Activated CD8-positive, alpha-beta memory T cell treated with anti-CD3 and anti-CD28 coated beads, Interleukin-2, amount 10 ng/mL, durations not matched to agents 7 days and 5 days (primary cell): ENCODE results near the gene AGXT. TPM values are rescaled to one million over a fixed set of nuclear protein-coding genes. Genes with fewer than 3 reads are reported as not detected.

Source experiments
- ATAC-seq: fragments of 150-1000 bp; cut with Tn5 transposase; one replicate; pipeline ENCODE4 v1.10.0; 2021; ENCODE audit warnings: moderate library complexity
- CTCF ChIA-PET: fragments of 350-600 bp; sonication (Branson Sonifier 250); formaldehyde crosslinking; loops from one replicate; lab custom pipeline; 2021; ENCODE audit warnings: antibody characterized with exemption; lab: Charles Lee
- DNase-seq: peaks from one replicate; pipeline ENCODE4 v3.0.0-alpha.2; 2020
- H3K27ac Mint-ChIP-seq: one replicate; pipeline ENCODE4 v1.8.0; 2021; ENCODE audit warnings: mild to moderate bottlenecking, mixed read lengths
- H3K27me3 Mint-ChIP-seq: one replicate; pipeline ENCODE4 v1.8.0; 2021; ENCODE audit warnings: mixed read lengths
- H3K36me3 Mint-ChIP-seq: one replicate; pipeline ENCODE4 v1.8.0; 2021; ENCODE audit warnings: mild to moderate bottlenecking, mixed read lengths
- H3K4me1 Mint-ChIP-seq: one replicate; pipeline ENCODE4 v1.8.0; 2021; ENCODE audit warnings: mixed read lengths
- H3K4me3 Mint-ChIP-seq: one replicate; pipeline ENCODE4 v1.8.0; 2021; ENCODE audit warnings: mild to moderate bottlenecking, moderate library complexity, mixed read lengths
- H3K9me3 Mint-ChIP-seq: one replicate; pipeline ENCODE4 v1.8.0; 2022; ENCODE audit warnings: low read depth, mixed read lengths
- total RNA-seq, 2 experiments: library from RNA; stranded (reverse); gene quantifications; one replicate each; pipeline ENCODE4 v1.2.3, GENCODE V29; 2021

The AGXT gene
- total RNA-seq, 2 experiments from 2014 or later: not detected

DNA sequence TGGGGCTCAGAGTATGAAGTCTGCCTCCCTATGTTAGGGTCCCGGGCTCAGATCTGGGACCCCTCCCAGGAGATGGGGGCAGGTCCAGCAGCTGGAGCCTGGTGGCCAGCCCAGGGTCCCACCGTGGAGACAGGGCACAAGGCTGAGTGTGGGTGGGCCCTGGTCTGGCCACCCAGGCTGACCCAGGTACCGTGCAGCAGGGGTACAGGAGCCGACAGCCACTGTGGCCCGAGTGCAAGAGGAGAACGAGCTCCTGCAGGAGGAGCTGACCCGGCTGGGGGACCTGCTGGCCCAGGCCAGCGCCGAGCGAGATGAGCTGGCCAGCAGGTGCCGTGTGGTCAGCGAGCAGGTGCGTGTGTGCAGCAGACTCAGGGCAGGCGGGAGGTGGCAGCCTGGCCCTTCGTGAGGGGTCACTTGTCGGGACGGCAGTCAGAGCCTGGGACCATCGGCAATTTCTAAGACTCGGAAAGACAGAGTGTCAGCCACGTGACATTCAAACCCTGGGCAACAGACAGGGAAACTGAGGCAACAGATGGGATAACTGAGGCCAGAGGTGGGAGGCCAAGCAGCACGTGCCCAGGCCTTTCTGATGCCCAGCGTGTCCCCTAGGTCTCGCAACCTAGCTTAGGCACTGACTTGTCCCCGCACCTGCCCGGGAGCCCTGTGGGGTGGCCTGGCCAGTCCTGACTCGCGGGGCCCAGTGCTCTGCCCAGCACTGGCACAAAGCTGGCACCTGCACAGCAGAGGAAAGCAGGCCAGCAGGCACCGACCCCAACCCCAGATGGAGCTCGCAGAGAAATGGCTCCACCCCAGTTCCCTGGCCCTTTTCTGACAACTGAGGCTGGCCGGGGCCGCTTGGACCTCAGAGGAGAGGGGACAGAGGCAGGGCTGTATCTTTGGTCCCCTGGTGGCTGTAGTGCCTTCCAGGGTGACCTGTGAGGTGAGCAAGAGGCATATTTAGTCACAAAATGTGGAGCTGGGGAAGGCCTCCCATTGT, 51.5 kb downstream of the AGXT start:
- Mint-ChIP-seq H3K4me3 (no peak overlapping the region), H3K9me3 (no peaks in the 10 kb centered on the region), H3K36me3 (no peaks in the 10 kb centered on the region), H3K4me1 (no peaks in the 10 kb centered on the region), H3K27me3 (peaks cover 10% of the 10 kb centered on the region), H3K27ac (no peak overlapping the region)
- DNase-seq (no peak), ATAC-seq (no peak)
- CTCF ChIA-PET: no interaction called here

DNA sequence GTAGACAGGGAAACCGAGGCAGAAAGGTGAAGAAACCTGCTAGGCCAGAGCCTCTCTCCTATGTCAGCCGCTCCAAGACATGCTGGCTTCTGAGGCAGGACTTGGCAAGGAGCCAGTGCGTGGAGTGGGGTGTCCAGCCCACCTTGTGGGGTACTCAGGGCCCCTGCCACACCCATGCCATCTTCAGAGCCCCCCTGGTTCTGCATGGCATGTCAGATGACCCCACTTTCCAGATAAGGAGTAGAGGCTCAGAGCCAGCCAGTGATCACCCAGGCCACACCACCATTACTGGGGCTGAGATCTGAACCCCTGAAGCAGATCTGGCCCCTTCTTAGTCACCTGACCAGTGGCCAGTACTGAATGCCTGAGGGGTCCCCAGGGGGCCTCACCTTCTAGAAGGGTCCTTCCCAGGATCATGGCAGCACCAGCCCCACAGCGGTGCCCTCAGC, 52.2 kb downstream of the AGXT start:
- H3K9me3 Mint-ChIP-seq: no peaks in the 10 kb centered on the region
- no peak for DNase-seq
- H3K36me3 Mint-ChIP-seq: no peaks in the 10 kb centered on the region
- peaks cover 4% of the 10 kb centered on the region for H3K27me3 Mint-ChIP-seq
- CTCF ChIA-PET: no interaction called here
- H3K27ac Mint-ChIP-seq: no peak overlapping the region
- H3K4me1 Mint-ChIP-seq: no peaks in the 10 kb centered on the region
- no peak for ATAC-seq
- no peak overlapping the region for H3K4me3 Mint-ChIP-seq

DNA sequence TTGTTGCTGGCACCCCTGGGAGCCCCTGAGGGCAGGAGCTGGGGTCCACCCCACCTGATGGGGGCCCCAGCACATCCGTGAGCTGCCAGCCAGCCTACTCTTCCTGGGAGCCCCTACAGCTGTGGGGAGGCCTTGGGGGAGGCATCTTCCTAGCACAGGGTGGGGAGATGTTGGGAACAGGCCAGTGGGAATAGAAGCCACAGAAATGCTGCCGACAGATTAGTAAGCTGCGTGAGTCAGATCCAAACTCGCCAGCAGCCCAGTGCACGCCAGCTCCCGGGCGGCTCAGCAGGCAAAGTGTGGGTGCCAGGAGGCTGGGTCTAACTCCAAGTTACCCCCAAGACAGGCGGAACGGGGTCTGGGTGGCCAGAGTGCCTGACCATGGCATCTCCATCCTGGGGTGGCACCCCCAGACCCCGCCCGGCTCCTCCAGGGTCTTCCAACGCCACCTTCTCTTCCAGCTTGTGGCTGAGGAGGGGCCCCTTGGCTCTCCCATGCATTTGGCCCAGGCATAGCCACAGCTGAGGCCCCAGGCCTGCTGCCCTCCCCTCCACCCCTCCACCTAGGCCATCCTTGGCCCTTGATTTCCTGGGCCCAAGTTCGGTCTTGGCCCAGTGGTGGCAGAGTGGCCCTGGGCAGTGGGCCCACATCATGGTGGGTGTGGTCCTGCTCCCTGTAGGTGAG, 52.8 kb downstream of the AGXT start:
- no peak overlapping the region for H3K27ac Mint-ChIP-seq
- no peaks in the 10 kb centered on the region for H3K9me3 Mint-ChIP-seq
- CTCF ChIA-PET: no interaction called here
- no peak for ATAC-seq
- DNase-seq: no peak
- no peaks in the 10 kb centered on the region for H3K4me1 Mint-ChIP-seq
- no peaks in the 10 kb centered on the region for H3K36me3 Mint-ChIP-seq
- peaks cover 4% of the 10 kb centered on the region for H3K27me3 Mint-ChIP-seq
- no peak overlapping the region for H3K4me3 Mint-ChIP-seq

DNA sequence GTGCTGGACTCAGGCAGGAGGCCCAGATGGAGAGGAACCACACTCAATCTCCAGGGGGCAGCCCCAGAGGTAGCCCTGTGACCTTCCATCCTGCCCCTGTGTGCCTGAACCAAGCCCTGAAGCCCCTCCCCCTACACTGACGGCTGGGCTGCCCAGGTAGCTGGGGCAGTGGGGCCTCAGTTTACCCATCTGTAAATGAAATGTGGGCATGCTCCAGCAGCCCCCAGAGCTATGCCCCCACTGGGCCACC, 53.3 kb downstream of the AGXT start:
- H3K27me3 Mint-ChIP-seq: peaks cover 4% of the 10 kb centered on the region
- CTCF ChIA-PET: no interaction called here
- no peak for DNase-seq

DNA sequence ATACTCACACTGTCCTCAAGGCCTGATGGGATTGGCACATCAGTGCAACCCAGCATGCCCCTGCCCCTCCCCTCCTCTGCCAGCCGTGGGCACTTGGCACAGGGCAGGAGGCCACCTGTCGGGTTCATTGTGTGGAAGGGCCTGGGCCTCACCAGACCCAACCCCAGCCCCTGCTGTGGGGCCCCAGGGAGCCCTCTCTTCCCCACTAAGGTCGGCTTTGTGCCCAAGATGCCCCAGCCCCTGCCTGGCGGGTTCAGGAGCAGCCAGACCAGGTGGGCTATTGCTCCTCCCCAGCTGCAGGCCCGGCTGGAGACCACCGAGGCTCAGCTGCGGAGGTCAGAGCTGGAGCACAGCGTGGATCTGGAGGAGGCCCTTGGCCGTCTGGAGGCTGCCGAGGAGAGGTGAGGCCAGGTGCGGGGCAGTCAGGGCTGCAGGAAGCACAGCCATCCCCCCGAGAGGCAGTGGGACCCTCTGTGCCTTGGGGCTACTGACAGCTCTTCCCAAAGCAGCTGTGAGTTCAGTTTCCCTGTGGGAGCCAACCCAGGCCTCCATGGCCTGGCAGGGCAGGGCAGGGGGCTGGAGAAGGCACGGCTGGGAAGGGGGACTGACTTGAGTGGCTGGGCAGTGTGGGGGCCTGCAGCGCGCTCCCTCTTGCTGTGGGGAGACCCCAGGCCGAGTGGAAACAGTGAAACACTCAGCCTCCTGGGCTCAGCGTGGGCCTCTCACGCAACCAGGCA, 53.8 kb downstream of the AGXT start:
- Mint-ChIP-seq H3K27ac (no peak overlapping the region), H3K27me3 (no peaks in the 10 kb centered on the region), H3K4me1 (no peaks in the 10 kb centered on the region), H3K4me3 (no peak overlapping the region), H3K36me3 (no peaks in the 10 kb centered on the region), H3K9me3 (no peaks in the 10 kb centered on the region)
- ATAC-seq (no peak), DNase-seq (no peak)
- CTCF ChIA-PET: interaction anchor here (1.2 kb wide), 1 partner anchor 8 kb away, joined by 3 read pairs; no protein-coding TSS in a partner anchor

More for the DNA sequence above, 53.3 kb downstream of the AGXT start:
- ATAC-seq: no peak
- H3K36me3 Mint-ChIP-seq: no peaks in the 10 kb centered on the region
- H3K4me3 Mint-ChIP-seq: no peak overlapping the region
- no peaks in the 10 kb centered on the region for H3K9me3 Mint-ChIP-seq
- H3K27ac Mint-ChIP-seq: no peak overlapping the region
- no peaks in the 10 kb centered on the region for H3K4me1 Mint-ChIP-seq

GRCh38 chr2:240922982-240923537, 54.4 kb downstream of the AGXT start:
- no peaks in the 10 kb centered on the region for H3K9me3 Mint-ChIP-seq
- ATAC-seq (no peak), DNase-seq (no peak)
- H3K4me1 Mint-ChIP-seq: no peaks in the 10 kb centered on the region
- H3K27me3 Mint-ChIP-seq: no peaks in the 10 kb centered on the region
- H3K36me3 Mint-ChIP-seq: no peaks in the 10 kb centered on the region
- CTCF ChIA-PET: interaction anchor here (1.2 kb wide), 1 partner anchor 9 kb away, joined by 3 read pairs; no protein-coding TSS in a partner anchor
- H3K4me3 Mint-ChIP-seq: no peak overlapping the region
- H3K27ac Mint-ChIP-seq: no peak overlapping the region

GRCh38 chr2:240925191-240925567, 56.6 kb downstream of the AGXT start:
- ATAC-seq: no peak
- no peaks in the 10 kb centered on the region for H3K4me1 Mint-ChIP-seq
- H3K4me3 Mint-ChIP-seq: no peak overlapping the region
- DNase-seq: no peak
- H3K27me3 Mint-ChIP-seq: no peaks in the 10 kb centered on the region
- no peaks in the 10 kb centered on the region for H3K36me3 Mint-ChIP-seq
- no peaks in the 10 kb centered on the region for H3K9me3 Mint-ChIP-seq
- H3K27ac Mint-ChIP-seq: no peak overlapping the region
- CTCF ChIA-PET: interaction anchor here (1.4 kb wide), 1 partner anchor 12 kb away, joined by 4 read pairs; no protein-coding TSS in a partner anchor

- no peaks in the 10 kb centered on the region for H3K4me1 Mint-ChIP-seq
- no peaks in the 10 kb centered on the region for H3K9me3 Mint-ChIP-seq
- no peak overlapping the region for H3K27ac Mint-ChIP-seq
- no peak overlapping the region for H3K4me3 Mint-ChIP-seq
- H3K27me3 Mint-ChIP-seq: no peaks in the 10 kb centered on the region
- H3K36me3 Mint-ChIP-seq: no peaks in the 10 kb centered on the region
- DNase-seq: no peak
- CTCF ChIA-PET: interaction anchor here (1.4 kb wide), 1 partner anchor 13 kb away, joined by 4 read pairs; no protein-coding TSS in a partner anchor
- no peak for ATAC-seq
Measured at GRCh38 chr2:240925568-240926515, 57.2 kb downstream of the AGXT start.

- no peak for ATAC-seq
- Mint-ChIP-seq H3K4me1 (no peaks in the 10 kb centered on the region), H3K27ac (no peak overlapping the region), H3K27me3 (no peaks in the 10 kb centered on the region), H3K4me3 (no peak overlapping the region), H3K36me3 (no peaks in the 10 kb centered on the region), H3K9me3 (no peaks in the 10 kb centered on the region)
- CTCF ChIA-PET: interaction anchor here (1.0 to 1.4 kb wide), 2 partner anchors 13 to 55 kb away, joined by 3 to 4 read pairs; no protein-coding TSS in a partner anchor
- no peak for DNase-seq
Measured at GRCh38 chr2:240926516-240927389, 58.1 kb downstream of the AGXT start.

GRCh38 chr2:240927390-240927781, 58.8 kb downstream of the AGXT start:
- no peak for ATAC-seq
- H3K27ac Mint-ChIP-seq: no peak overlapping the region
- H3K27me3 Mint-ChIP-seq: no peaks in the 10 kb centered on the region
- CTCF ChIA-PET: interaction anchor here (1.0 kb wide), 1 partner anchor 54 kb away, joined by 3 read pairs; no protein-coding TSS in a partner anchor
- no peaks in the 10 kb centered on the region for H3K4me1 Mint-ChIP-seq
- no peaks in the 10 kb centered on the region for H3K9me3 Mint-ChIP-seq
- no peaks in the 10 kb centered on the region for H3K36me3 Mint-ChIP-seq
- H3K4me3 Mint-ChIP-seq: no peak overlapping the region
- no peak for DNase-seq

DNA sequence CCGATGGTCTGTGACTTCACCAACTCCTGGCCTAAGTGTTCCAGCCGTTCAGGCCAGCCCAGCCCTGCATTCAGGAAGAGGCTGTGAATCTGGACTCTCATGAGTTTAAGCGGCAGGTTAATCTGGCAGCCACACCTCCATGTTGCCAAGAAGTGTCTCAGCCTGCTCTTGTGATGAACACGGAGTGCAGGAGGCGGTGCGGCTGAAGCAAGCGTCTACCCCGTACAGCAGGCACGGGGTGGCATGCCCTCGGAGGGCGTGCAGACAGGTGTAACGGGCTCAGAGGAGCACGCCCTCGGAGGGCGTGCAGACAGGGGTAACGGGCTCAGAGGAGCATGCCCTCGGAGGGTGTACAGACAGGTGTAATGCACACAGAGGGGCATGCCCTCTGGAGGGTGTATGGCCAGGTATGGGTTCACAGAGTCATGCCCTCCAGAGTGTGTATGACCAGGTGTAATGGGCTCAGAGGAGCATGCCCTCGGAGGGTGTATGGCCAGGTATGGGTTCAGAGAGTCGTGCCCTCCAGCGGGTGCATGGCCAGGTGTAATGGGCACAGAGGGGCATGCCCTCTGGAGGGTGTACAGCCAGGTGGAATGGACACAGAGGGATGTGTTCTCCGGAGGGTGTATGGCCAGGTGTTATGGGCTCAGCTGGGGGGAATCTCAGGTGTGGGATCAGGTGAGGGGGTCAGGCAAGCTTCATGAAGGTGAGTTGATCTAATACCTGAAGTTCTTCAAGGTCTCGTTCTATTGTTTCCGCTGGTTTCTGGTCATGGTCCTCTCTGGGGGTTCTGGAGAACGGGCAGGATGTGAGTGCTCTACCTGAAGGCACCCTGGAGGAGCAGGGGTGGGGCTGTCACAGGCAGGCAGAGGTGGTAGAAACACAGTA, 60.1 kb downstream of the AGXT start:
- no peak overlapping the region for H3K27ac Mint-ChIP-seq
- H3K9me3 Mint-ChIP-seq: no peaks in the 10 kb centered on the region
- CTCF ChIA-PET: interaction anchor here (1.5 kb wide), 1 partner anchor 14 kb away, joined by 3 read pairs; no protein-coding TSS in a partner anchor
- ATAC-seq: no peak
- H3K27me3 Mint-ChIP-seq: no peaks in the 10 kb centered on the region
- no peak for DNase-seq
- no peaks in the 10 kb centered on the region for H3K36me3 Mint-ChIP-seq
- no peaks in the 10 kb centered on the region for H3K4me1 Mint-ChIP-seq
- H3K4me3 Mint-ChIP-seq: no peak overlapping the region
